COLO668 (cell line): ENCODE data around the gene TBC1D22A.
A peak's percentile ranks its signal among the peaks of the same experiment; 100 is the strongest.

ENCODE experiments used
- DNase-seq: peaks from one replicate; lab custom pipeline; 2025; ENCODE audit not compliant: unreplicated experiment; lab: John Stamatoyannopoulos, UW

Gene TBC1D22A

DNA sequence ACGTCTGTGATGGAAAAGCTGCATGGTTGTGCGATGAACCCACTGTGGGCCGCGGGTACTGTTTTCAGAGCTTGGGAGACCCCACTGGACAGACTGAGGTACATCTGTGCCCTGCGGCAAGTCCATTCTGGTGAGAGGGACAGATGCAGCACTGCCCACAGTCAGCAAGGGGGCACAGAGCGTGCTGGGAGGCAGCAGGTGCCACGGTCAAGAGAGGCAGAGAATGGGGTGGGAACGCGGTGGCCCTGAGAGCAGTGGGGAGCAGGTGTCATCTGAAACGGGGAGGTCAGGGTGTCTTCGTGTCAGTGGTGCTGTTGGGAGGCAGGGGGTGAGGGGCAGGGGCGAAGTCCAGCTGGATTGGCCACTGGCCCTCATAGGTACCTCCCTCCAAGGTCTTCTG, 32.0 kb downstream of the TBC1D22A start:
- no peak for DNase-seq

- DNase-seq, result no peak
Measured at GRCh38 chr22:46795140-46795539, 32.7 kb downstream of the TBC1D22A start.

GRCh38 chr22:46795845-46796565, 33.6 kb downstream of the TBC1D22A start:
- no peak for DNase-seq

- DNase-seq, result no peak
Measured at GRCh38 chr22:46796566-46797195, 34.2 kb downstream of the TBC1D22A start.

DNA sequence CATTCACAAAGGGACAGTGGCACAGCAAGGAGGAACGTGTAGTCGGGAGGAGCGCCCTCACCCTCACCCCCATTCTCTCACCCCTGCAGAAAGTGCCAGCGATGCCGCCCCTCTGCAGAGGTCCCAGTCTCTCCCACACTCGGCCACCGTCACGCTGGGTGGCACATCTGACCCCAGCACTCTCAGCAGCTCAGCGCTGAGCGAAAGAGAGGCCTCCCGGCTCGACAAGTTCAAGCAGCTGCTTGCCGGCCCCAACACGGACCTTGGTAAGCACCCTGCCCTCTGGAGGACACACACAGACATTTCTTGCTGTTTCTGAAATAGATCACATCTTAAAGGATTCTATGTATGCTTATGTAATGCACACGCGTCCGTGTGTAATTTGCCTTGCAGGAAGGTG, 34.9 kb downstream of the TBC1D22A start:
- no peak for DNase-seq

DNA sequence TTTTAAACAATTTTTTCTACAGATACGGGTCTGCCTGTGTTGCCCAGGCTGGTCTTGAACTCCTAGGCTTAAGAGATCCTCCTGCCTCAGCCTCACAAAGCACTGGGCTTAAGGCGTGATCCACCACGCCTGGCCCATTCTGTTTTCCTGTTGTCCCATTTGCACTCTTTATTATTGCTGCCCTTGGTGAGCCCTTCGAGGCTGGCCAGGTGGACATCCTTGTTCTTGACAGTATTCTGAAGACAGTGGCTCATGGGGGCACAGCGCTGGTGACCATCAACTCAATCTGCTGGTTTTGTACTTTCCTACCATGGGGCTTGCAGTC, 35.6 kb downstream of the TBC1D22A start:
- DNase-seq, result no peak

DNA sequence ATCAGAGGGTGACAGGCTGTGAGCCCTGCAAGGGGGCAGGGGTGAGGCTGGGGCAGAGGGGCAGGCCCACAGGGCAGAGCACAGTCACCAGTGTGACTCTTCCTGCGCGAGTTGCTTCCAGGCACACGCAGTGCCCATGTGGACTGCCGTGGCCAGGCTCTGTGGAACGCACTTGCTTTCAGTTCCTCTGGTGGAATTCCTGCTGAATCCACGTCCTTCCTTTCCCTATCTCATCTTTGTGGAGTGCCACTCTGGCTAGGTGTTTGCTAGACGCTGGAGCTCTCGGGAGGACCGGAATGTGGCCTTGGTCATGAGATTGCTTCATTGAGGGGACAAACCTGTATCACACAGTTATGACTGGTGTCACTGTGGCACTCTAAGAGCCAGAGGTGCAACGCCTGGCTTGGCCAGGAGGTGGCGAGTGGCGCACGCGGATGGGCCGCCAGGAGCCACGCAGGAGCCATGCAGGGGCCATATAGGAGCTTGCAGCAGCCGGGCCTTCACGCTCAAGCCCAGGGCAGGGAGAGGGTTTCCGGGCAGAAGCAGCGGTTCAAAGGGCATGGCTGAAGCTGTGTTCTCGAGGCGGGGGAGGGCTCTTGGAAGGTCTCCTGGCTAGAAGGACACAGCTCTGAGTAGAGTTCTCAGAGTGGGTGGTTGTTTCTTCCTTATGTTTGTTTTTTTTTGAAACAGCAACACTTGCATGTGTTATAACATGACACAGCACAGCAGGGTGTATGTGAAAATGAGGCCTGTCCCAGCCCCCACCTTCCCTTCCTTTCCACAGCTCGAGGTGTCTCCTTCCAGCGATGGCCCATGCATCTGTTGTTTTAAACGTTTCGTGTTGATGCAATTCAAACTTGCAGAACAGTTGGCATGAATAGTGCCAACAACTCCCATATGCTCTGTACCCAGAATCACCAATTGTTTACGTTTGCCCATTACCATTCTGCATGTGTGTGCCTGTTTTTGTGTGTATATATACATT, 36.2 kb downstream of the TBC1D22A start:
- peak; percentile 70 for DNase-seq

- DNase-seq, result no peak
Measured at GRCh38 chr22:46799626-46800025, 37.2 kb downstream of the TBC1D22A start.

DNA sequence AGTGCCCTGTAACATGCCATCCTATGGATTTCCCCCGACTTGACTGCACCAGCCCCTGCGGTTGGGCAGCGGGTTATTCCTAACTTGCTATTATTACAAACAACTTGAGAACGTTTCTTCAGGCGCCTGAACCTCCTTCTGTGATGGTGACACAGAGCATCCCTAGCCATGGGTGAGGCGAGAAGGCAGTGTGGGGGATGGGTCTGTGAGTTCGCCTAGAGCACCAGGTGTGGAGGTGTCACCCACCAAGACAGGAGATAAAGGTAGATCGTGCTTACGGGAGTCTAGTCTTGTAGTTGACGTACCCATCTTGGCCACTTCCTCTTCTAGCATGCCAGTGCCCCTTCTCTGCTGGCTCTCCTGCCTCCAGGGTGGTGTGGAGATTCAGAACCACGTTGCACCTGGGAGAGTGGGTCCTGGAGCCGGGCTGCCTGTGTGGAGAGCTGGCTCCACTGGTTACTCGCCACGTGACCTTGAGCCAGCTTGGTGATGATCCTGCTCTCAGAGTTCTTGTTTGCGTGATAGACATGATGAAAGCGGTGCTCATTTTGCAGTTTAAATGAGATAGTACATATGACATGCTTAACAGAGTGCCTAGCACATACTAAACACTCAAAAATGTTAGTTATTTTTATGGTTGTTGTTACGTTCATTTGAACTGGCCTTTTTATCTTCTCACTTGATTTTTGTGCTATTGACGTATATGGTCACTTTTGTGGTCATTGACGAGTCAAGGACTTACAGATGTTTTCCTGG, 37.8 kb downstream of the TBC1D22A start:
- no peak for DNase-seq

GRCh38 chr22:46801331-46801811, 38.9 kb downstream of the TBC1D22A start:
- peak; percentile 53 for DNase-seq

DNA sequence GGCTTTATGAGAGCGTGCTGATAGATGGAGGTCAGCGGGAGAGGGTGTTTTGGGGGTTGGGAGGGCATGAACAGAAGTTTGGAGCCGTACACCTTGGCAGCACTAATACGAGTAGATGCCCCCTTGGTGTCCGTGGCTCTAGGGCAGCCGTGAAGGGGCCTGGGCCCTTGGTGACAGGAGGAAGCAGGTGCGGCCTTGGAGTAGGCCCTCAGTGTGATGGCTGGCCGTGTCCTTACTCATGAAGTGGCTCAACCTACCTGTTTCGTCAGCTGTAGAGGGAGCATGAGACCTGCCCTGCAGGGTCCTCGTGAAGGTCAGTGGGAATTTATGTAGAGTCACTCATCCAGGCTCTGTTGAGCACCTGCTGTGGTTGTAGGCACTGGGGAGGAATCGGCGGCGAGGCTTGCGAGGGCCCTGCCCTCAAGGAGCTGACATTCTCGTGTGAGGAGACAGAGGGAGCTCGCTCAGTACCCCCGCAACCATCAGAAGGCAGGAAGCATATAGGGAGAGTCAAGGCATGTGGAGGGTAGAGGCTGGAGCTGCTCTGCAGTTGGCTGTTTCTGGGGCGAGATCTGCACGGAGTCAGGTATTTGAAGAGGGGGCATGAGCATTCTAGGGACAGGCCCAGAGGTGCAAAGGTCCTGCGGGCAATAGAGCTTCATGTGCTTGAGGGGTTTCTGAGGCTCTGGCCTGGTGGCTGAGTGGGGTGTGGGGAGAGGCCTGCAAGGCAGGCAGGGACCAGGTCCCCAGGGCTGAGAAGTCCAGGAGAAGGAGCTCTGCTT, 39.6 kb downstream of the TBC1D22A start:
- no peak for DNase-seq

GRCh38 chr22:46802608-46803027, 40.2 kb downstream of the TBC1D22A start:
- DNase-seq, result no peak

- DNase-seq, result peak; percentile 66
Measured at GRCh38 chr22:46803031-46803880, 40.8 kb downstream of the TBC1D22A start.

DNA sequence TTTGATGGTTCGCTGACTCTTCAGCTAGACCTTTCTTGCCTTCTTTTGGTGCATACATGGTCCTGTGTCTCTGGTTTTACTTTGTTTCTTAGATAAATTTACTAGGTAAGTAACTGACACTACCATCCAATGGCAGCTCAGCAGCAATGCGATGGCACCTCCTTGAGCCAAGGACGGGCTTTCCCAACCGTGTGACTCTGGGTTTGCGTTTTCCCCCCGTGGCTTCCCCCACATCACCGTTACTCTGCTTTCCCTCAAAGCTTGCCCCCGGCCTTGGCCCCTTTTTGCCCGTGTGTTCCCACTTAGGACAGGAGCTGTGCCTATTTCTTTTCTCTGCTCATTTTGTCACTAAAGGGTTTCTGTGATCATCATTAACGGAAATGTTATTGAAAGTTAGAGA, 41.5 kb downstream of the TBC1D22A start:
- no peak for DNase-seq

GRCh38 chr22:46806794-46807193, 44.3 kb downstream of the TBC1D22A start:
- no peak for DNase-seq

- no peak for DNase-seq
Measured at GRCh38 chr22:46807458-46807857, 45.0 kb downstream of the TBC1D22A start.

DNA sequence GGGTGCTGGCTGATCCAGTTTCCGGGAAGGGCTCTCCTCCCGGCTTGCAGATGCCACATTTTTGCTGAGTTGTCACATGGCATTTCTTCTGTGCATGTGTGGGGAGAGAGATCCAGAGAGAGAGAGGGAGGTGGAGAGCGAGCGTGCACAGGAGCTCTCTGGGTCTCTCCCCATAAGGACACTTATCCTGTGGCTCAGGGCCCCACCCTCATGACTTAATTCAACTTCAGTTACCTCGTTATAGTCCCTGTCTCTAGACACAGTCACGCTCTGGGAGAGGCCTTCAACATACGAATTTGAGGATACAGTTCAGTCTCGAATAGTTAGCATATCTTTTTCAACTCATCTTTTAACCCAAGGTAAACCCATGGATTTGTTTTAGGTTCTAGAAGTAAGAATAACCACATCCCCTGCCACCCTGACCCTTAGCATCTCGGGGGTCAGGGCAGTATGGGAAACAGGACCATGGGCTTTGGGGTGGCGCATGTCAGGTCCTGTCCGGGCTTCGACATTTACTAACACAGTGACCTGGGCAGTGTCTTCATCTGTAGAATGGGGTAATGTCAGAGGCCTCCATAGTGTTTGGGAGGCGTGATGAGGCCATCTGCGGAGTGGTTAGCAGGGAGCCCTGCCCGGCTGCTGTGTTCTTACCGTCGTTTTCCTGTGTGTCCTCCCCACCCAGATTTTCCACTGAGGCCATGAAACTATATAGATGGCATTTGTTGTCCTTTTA, 46.9 kb downstream of the TBC1D22A start:
- DNase-seq, result no peak
